ENCODE results near the gene POLR3B.
A peak's percentile ranks its signal among the peaks of the same experiment; 100 is the strongest.

POLR3B gene

GRCh38 chr12:106357549-106358395 is at the start of gene POLR3B:
TSS of gene POLR3B (plus strand) at chr12:106357748. CDS start at chr12:106357880, 132 bp downstream.
- TF ChIP-seq ZBTB7A (IDR thresholded peaks at IDR 0.05; ENCODE audit: low read depth) (no peak), RAD21 (IDR thresholded peaks at IDR 0.05; ENCODE audit: low read depth) (peak; percentile 83), USF1 (IDR thresholded peaks at IDR 0.05) (0 out of 2 replicates have a peak, but pooled peaks have one; percentile 48), TCF12 (IDR thresholded peaks at IDR 0.05; ENCODE audit: low read depth) (peak; percentile 75; the same call in 1 of the 2 replicates), FOXM1 (IDR thresholded peaks at IDR 0.05; ENCODE audit: borderline replicate concordance, low read depth) (no peak), REST (IDR thresholded peaks at IDR 0.05; ENCODE audit: low read depth) (no peak), TAF1 (IDR thresholded peaks at IDR 0.05; ENCODE audit: low read depth) (peak; percentile 82), EP300 (IDR thresholded peaks at IDR 0.05; ENCODE audit: borderline replicate concordance) (peak; percentile 30; the same call in 1 of the 2 replicates), NFIC (IDR thresholded peaks at IDR 0.05) (peak; percentile 69), MAX (IDR thresholded peaks at IDR 0.05) (peak; percentile 96), CREB1 (IDR thresholded peaks at IDR 0.05; ENCODE audit: low read depth) (0 out of 2 replicates have a peak, but pooled peaks have one; percentile 21), TEAD4 (IDR thresholded peaks at IDR 0.05) (peak; percentile 55), YY1 (IDR thresholded peaks at IDR 0.05; ENCODE audit: low read depth) (peak; percentile 76), EGR1 (IDR thresholded peaks at IDR 0.05) (no peak; the same call in 1 of the 2 replicates), CEBPB (IDR thresholded peaks at IDR 0.05) (no peak)

- TF ChIP-seq ZBTB7A (IDR thresholded peaks at IDR 0.05; ENCODE audit: low read depth), result no peak
Observed at GRCh38 chr12:106308121-106308520, 49.4 kb upstream of the POLR3B start.

GRCh38 chr12:106308611-106309010 is 48.9 kb upstream of the POLR3B start:
- TF ChIP-seq NFIC (IDR thresholded peaks at IDR 0.05), result no peak
- no peak for TF ChIP-seq FOXM1 (IDR thresholded peaks at IDR 0.05; ENCODE audit: borderline replicate concordance, low read depth)
- TF ChIP-seq TEAD4 (IDR thresholded peaks at IDR 0.05), result no peak
- no peak for TF ChIP-seq TAF1 (IDR thresholded peaks at IDR 0.05; ENCODE audit: low read depth)
- TF ChIP-seq USF1 (IDR thresholded peaks at IDR 0.05), result no peak
- TF ChIP-seq TCF12 (IDR thresholded peaks at IDR 0.05; ENCODE audit: low read depth), result no peak
- TF ChIP-seq YY1 (IDR thresholded peaks at IDR 0.05; ENCODE audit: low read depth), result no peak
- TF ChIP-seq EGR1 (IDR thresholded peaks at IDR 0.05), result no peak
- TF ChIP-seq EP300 (IDR thresholded peaks at IDR 0.05; ENCODE audit: borderline replicate concordance), result no peak
- TF ChIP-seq MAX (IDR thresholded peaks at IDR 0.05), result no peak

- TF ChIP-seq CEBPB (IDR thresholded peaks at IDR 0.05), result no peak
- no peak for TF ChIP-seq MAX (IDR thresholded peaks at IDR 0.05)
- TF ChIP-seq NFIC (IDR thresholded peaks at IDR 0.05), result no peak
- TF ChIP-seq EP300 (IDR thresholded peaks at IDR 0.05; ENCODE audit: borderline replicate concordance), result no peak
- TF ChIP-seq REST (IDR thresholded peaks at IDR 0.05; ENCODE audit: low read depth), result no peak
- TF ChIP-seq RAD21 (IDR thresholded peaks at IDR 0.05; ENCODE audit: low read depth), result no peak
- TF ChIP-seq ZBTB7A (IDR thresholded peaks at IDR 0.05; ENCODE audit: low read depth), result no peak
- TF ChIP-seq FOXM1 (IDR thresholded peaks at IDR 0.05; ENCODE audit: borderline replicate concordance, low read depth), result no peak
- no peak for TF ChIP-seq TAF1 (IDR thresholded peaks at IDR 0.05; ENCODE audit: low read depth)
- no peak for TF ChIP-seq TCF12 (IDR thresholded peaks at IDR 0.05; ENCODE audit: low read depth)
- TF ChIP-seq USF1 (IDR thresholded peaks at IDR 0.05), result no peak
- no peak for TF ChIP-seq CREB1 (IDR thresholded peaks at IDR 0.05; ENCODE audit: low read depth)
- TF ChIP-seq TEAD4 (IDR thresholded peaks at IDR 0.05), result no peak
- TF ChIP-seq EGR1 (IDR thresholded peaks at IDR 0.05), result no peak
- TF ChIP-seq YY1 (IDR thresholded peaks at IDR 0.05; ENCODE audit: low read depth), result no peak
Observed at GRCh38 chr12:106309671-106310505, 47.7 kb upstream of the POLR3B start.
